ENCODE results near the gene CDC42EP3.

CDC42EP3 gene

GRCh38 chr2:37638973-37639372 is 32.5 kb downstream of the CDC42EP3 start:
- FAIRE-seq (no peak), DNase-seq (ENCODE audit: extremely low spot score, insufficient read length, low read depth) (no peak)

GRCh38 chr2:37637985-37638384 is 33.5 kb downstream of the CDC42EP3 start:
- FAIRE-seq (no peak), DNase-seq (ENCODE audit: extremely low spot score, insufficient read length, low read depth) (no peak)

- FAIRE-seq = no peak
- no peak for DNase-seq (ENCODE audit: extremely low spot score, insufficient read length, low read depth)
Observed at GRCh38 chr2:37637190-37637860, 34.1 kb downstream of the CDC42EP3 start.

GRCh38 chr2:37636381-37637066 is 34.9 kb downstream of the CDC42EP3 start:
- DNase-seq (ENCODE audit: extremely low spot score, insufficient read length, low read depth) (no peak), FAIRE-seq (no peak)

- FAIRE-seq = peak; percentile 97
- no peak for DNase-seq (ENCODE audit: extremely low spot score, insufficient read length, low read depth)
Observed at GRCh38 chr2:37635504-37636380, 35.7 kb downstream of the CDC42EP3 start.

GRCh38 chr2:37634914-37635503 is 36.4 kb downstream of the CDC42EP3 start:
- DNase-seq (ENCODE audit: extremely low spot score, insufficient read length, low read depth) (no peak), FAIRE-seq (no peak)

- no peak for DNase-seq (ENCODE audit: extremely low spot score, insufficient read length, low read depth)
Observed at GRCh38 chr2:37633845-37634244, 37.6 kb downstream of the CDC42EP3 start.

GRCh38 chr2:37633234-37633633 is 38.2 kb downstream of the CDC42EP3 start:
- DNase-seq (ENCODE audit: extremely low spot score, insufficient read length, low read depth) (no peak), FAIRE-seq (no peak)

More at GRCh38 chr2:37633845-37634244, 37.6 kb downstream of the CDC42EP3 start:
- FAIRE-seq = no peak

- FAIRE-seq = no peak
- DNase-seq (ENCODE audit: extremely low spot score, insufficient read length, low read depth) = no peak
Observed at GRCh38 chr2:37632310-37632709, 39.1 kb downstream of the CDC42EP3 start.

- DNase-seq (ENCODE audit: extremely low spot score, insufficient read length, low read depth) (no peak), FAIRE-seq (no peak)
Observed at GRCh38 chr2:37631698-37632097, 39.7 kb downstream of the CDC42EP3 start.

- DNase-seq (ENCODE audit: extremely low spot score, insufficient read length, low read depth) (no peak), FAIRE-seq (no peak)
Observed at GRCh38 chr2:37631292-37631691, 40.1 kb downstream of the CDC42EP3 start.

GRCh38 chr2:37630776-37631175 is 40.7 kb downstream of the CDC42EP3 start:
- DNase-seq (ENCODE audit: extremely low spot score, insufficient read length, low read depth) (no peak), FAIRE-seq (peak; percentile 76)

GRCh38 chr2:37630301-37630700 is 41.1 kb downstream of the CDC42EP3 start:
- DNase-seq (ENCODE audit: extremely low spot score, insufficient read length, low read depth) = no peak
- no peak for FAIRE-seq

- FAIRE-seq = no peak
Observed at GRCh38 chr2:37629529-37629928, 41.9 kb downstream of the CDC42EP3 start.

GRCh38 chr2:37627710-37628109 is 43.7 kb downstream of the CDC42EP3 start:
- no peak for DNase-seq (ENCODE audit: extremely low spot score, insufficient read length, low read depth)
- peak; percentile 12 for FAIRE-seq

More at GRCh38 chr2:37629529-37629928, 41.9 kb downstream of the CDC42EP3 start:
- DNase-seq (ENCODE audit: extremely low spot score, insufficient read length, low read depth) = no peak

- peak; percentile 85 for FAIRE-seq
- DNase-seq (ENCODE audit: extremely low spot score, insufficient read length, low read depth) = peak; percentile 20
Observed at GRCh38 chr2:37625796-37626571, 45.5 kb downstream of the CDC42EP3 start.

- FAIRE-seq (no peak), DNase-seq (ENCODE audit: extremely low spot score, insufficient read length, low read depth) (no peak)
Observed at GRCh38 chr2:37625156-37625555, 46.3 kb downstream of the CDC42EP3 start.

GRCh38 chr2:37623971-37624900 is 47.2 kb downstream of the CDC42EP3 start:
- DNase-seq (ENCODE audit: extremely low spot score, insufficient read length, low read depth) (peak; percentile 38), FAIRE-seq (peak; percentile 95)

Measured in GM18507 (cell line).